GM10266 (cell line): ENCODE results near the gene TBCA.

Experiments
- DNase-seq: peaks from one replicate; pipeline ENCODE4 v3.0.0; 2012; ENCODE audit errors: extremely low spot score
- CTCF ChIP-seq: IDR thresholded peaks from 2 replicates; pipeline ENCODE4 v1.5.1; 2012; ENCODE audit warnings: mild to moderate bottlenecking, low read depth; ENCODE audit not compliant: control insufficient read depth, insufficient read depth; ENCODE audit errors: missing control alignments

Gene TBCA

GRCh38 chr5:77683171-77683732 lies 92.9 kb downstream of the TBCA start:
- no peak for DNase-seq
- no peak for TF ChIP-seq CTCF

- no peak for DNase-seq
- TF ChIP-seq CTCF = no peak
Observed at GRCh38 chr5:77670526-77670925, 105.6 kb downstream of the TBCA start.

- no peak for TF ChIP-seq CTCF
- DNase-seq = no peak
Observed at GRCh38 chr5:77669677-77670076, 106.5 kb downstream of the TBCA start.

- TF ChIP-seq CTCF = no peak
- DNase-seq = no peak
Observed at GRCh38 chr5:77663090-77663863, 112.9 kb downstream of the TBCA start.

GRCh38 chr5:77662635-77663034 lies 113.5 kb downstream of the TBCA start:
- DNase-seq = no peak

GRCh38 chr5:77658662-77659061 lies 117.5 kb downstream of the TBCA start:
- no peak for TF ChIP-seq CTCF

More at GRCh38 chr5:77662635-77663034, 113.5 kb downstream of the TBCA start:
- TF ChIP-seq CTCF = no peak

GRCh38 chr5:77651343-77651742 lies 124.8 kb downstream of the TBCA start:
- TF ChIP-seq CTCF = no peak
- DNase-seq = no peak

More at GRCh38 chr5:77658662-77659061, 117.5 kb downstream of the TBCA start:
- no peak for DNase-seq
